ENCODE results near the gene SNORC.

GRCh38 chr2:232869138-232870017 lies 686 bp upstream of the SNORC start:
- TF ChIP-seq CTCF (IDR thresholded peaks at IDR 0.05; ENCODE audit: low read depth, low read length, poor library complexity, severe bottlenecking), result no peak
- no peak for TF ChIP-seq EZH2phosphoT487 (IDR thresholded peaks at IDR 0.05; ENCODE audit: borderline replicate concordance, low read length)

Data from DOHH2 (cell line).